Measurements from ENCODE around the gene NFIB.

GRCh38 chr9:14344941-14345353 lies 31.0 kb upstream of the NFIB start:
- no peak for TF ChIP-seq CTCF (conservative IDR thresholded peaks at IDR 0.05; ENCODE audit: low read length)
- no peak for TF ChIP-seq EZH2phosphoT487 (IDR thresholded peaks at IDR 0.05; ENCODE audit: borderline replicate concordance)
